ENCODE results near the gene RABEP1. TPM values are rescaled to one million over a fixed set of nuclear protein-coding genes. Genes with fewer than 3 reads are reported as not detected.

The RABEP1 gene
- total RNA-seq, 4 donors from 2014 or later: 36.0 to 57.7 (median 40.9) TPM

- Histone ChIP-seq H3K27me3 (no peaks in the 10 kb centered on the region), H3K27ac (no peak overlapping the region), H3K9me3 (no peaks in the 10 kb centered on the region), H3K4me1 (no peaks in the 10 kb centered on the region), H3K36me3 (no peaks in the 10 kb centered on the region), H3K4me3 (replicated peaks in 1 of 3) (no peak overlapping the region)
- TF ChIP-seq, protein P1, sequence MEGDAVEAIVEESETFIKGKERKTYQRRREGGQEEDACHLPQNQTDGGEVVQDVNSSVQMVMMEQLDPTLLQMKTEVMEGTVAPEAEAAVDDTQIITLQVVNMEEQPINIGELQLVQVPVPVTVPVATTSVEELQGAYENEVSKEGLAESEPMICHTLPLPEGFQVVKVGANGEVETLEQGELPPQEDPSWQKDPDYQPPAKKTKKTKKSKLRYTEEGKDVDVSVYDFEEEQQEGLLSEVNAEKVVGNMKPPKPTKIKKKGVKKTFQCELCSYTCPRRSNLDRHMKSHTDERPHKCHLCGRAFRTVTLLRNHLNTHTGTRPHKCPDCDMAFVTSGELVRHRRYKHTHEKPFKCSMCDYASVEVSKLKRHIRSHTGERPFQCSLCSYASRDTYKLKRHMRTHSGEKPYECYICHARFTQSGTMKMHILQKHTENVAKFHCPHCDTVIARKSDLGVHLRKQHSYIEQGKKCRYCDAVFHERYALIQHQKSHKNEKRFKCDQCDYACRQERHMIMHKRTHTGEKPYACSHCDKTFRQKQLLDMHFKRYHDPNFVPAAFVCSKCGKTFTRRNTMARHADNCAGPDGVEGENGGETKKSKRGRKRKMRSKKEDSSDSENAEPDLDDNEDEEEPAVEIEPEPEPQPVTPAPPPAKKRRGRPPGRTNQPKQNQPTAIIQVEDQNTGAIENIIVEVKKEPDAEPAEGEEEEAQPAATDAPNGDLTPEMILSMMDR (IDR thresholded peaks at IDR 0.05): no peak
- TF ChIP-seq POLR2A (IDR thresholded peaks at IDR 0.05): no peak
- intact Hi-C loops (cut with DNase I): no loop called here
- 93% methylated on average over 8 of the region's 8 CpGs for WGBS, 2 donors
- no peak for DNase-seq
These were observed 9.7 kb downstream of the RABEP1 start for GRCh38 chr17:5291683-5292350.

DNA sequence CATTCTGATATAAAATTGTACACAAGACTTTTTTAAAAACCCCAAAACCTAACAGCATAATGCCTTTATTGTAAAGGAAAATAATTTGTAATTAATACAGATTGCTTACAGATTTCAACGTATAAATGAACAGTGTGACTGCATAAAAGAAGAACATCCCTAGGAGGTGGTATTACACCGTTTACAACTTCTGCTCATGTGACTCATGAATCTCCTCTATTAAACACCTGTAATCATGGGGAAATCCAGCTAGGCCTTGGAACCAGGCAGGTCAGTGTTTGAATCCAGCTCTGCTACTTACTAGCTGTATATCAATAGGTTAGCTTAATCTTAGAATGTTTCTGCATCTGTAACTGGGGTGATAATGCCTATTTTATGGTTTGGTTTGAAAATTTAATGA lies 15.2 kb downstream of the RABEP1 start:
- intact Hi-C loops (cut with DNase I): no loop called here
- peaks cover 0 to 4% of the 10 kb centered on the region in 2 donors for H3K4me1 ChIP-seq
- H3K9me3 ChIP-seq: no peaks in the 10 kb centered on the region
- DNase-seq: no peak
- TF ChIP-seq POLR2A (IDR thresholded peaks at IDR 0.05): no peak
- TF ChIP-seq, protein P1 (IDR thresholded peaks at IDR 0.05): no peak
- no peak overlapping the region for H3K4me3 ChIP-seq (replicated peaks in 1 of 3)
- 79 to 84% methylated on average over 2 of the region's 2 CpGs for WGBS, 2 donors
- no peak overlapping the region for H3K27ac ChIP-seq
- H3K27me3 ChIP-seq: no peaks in the 10 kb centered on the region
- no peaks in the 10 kb centered on the region for H3K36me3 ChIP-seq

- H3K27ac ChIP-seq: no peak overlapping the region
- intact Hi-C loops (cut with DNase I): no loop called here
- WGBS, 2 donors: 68 to 74% methylated on average over 4 of the region's 4 CpGs
These were observed 17.3 kb downstream of the RABEP1 start for GRCh38 chr17:5299383-5299782.

GRCh38 chr17:5304636-5305035 lies 22.6 kb downstream of the RABEP1 start:
- Histone ChIP-seq H3K4me3 (replicated peaks in 1 of 3) (no peak overlapping the region), H3K36me3 (no peaks in the 10 kb centered on the region), H3K9me3 (no peaks in the 10 kb centered on the region), H3K27ac (no peak overlapping the region), H3K27me3 (no peaks in the 10 kb centered on the region), H3K4me1 (peaks cover 0 to 4% of the 10 kb centered on the region in 2 donors)
- WGBS, 2 donors: 93 to 98% methylated on average over 1 of the region's 1 CpG
- intact Hi-C loops (cut with DNase I): no loop called here
- TF ChIP-seq, protein P1 (IDR thresholded peaks at IDR 0.05): no peak
- no peak for TF ChIP-seq POLR2A (IDR thresholded peaks at IDR 0.05)
- no peak for DNase-seq

More at GRCh38 chr17:5299383-5299782, 17.3 kb downstream of the RABEP1 start:
- no peak for TF ChIP-seq POLR2A (IDR thresholded peaks at IDR 0.05)
- TF ChIP-seq, protein P1 (IDR thresholded peaks at IDR 0.05): no peak
- no peaks in the 10 kb centered on the region for H3K36me3 ChIP-seq
- H3K9me3 ChIP-seq: no peaks in the 10 kb centered on the region
- no peak overlapping the region for H3K4me3 ChIP-seq (replicated peaks in 1 of 3)
- DNase-seq: no peak
- H3K27me3 ChIP-seq: no peaks in the 10 kb centered on the region
- peaks cover 0 to 4% of the 10 kb centered on the region in 2 donors for H3K4me1 ChIP-seq

DNA sequence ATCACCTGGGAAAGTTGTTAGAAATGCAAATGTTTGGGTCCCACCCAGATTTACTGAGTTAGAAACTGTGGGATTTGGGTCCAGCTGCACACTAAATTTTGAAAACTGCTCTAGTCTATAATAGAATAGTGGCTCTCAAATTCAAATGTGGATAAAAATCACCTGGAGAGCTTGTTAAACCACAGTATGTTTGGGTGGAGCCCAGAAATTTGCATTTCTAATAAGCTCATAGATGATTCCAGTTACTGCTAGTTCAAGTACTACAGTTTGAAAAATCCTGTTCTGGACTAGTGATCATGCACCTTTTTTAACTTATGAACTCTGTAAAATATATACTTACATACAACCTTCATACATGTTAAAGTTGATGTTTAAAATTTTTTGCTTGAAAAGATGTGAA lies 27.8 kb downstream of the RABEP1 start:
- peaks cover 0 to 3% of the 10 kb centered on the region in 2 donors for H3K36me3 ChIP-seq
- H3K4me1 ChIP-seq: no peaks in the 10 kb centered on the region
- H3K4me3 ChIP-seq (replicated peaks in 1 of 3): no peak overlapping the region
- intact Hi-C loops (cut with DNase I): no loop called here
- TF ChIP-seq, protein P1 (IDR thresholded peaks at IDR 0.05): no peak
- no peak for TF ChIP-seq POLR2A (IDR thresholded peaks at IDR 0.05)
- no peaks in the 10 kb centered on the region for H3K27me3 ChIP-seq
- no peak overlapping the region for H3K27ac ChIP-seq
- no peaks in the 10 kb centered on the region for H3K9me3 ChIP-seq
- DNase-seq: no peak
